ENCODE results near the gene CSH1. TPM values are rescaled to one million over a fixed set of nuclear protein-coding genes. Genes with fewer than 3 reads are reported as not detected.
"Not testable (repeated sequence)": the region's sequence is repeated elsewhere in the genome, so short reads cannot be mapped to it uniquely, and the experiment has no call there.

Gene CSH1
- total and polyA plus RNA-seq, 2 donors (not counting 1 experiment from before 2014, with no cell fraction given): not detected

DNA sequence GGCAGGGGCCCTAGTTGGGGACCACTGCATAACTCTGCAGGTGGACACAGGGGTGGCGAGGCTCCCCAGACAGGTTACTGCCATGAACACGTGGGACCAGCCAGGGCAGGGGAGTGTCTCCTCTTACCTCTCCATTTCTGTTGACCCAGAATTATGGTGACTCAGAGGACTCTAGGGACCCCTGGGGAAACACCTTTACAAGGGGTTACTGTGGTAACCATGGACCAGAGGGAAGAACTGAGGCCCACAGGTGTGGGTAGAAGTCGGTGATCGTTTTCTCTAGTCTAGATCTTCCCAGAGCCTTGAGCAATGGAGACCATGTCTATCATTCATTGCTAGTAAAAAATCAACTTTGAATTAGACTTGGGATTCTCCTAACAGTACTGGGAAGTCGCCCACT is 24.4 kb upstream of the CSH1 start:
- Histone ChIP-seq H3K4me1 (ENCODE audit: control insufficient read depth in 2 of 2, insufficient read depth in 2 of 2, low read length in 2 of 2) (peaks cover 71 to 86% of the 10 kb centered on the region in 2 donors), H3K79me2 (ENCODE audit: control insufficient read depth, insufficient read depth, low read length) (peaks cover 26% of the 10 kb centered on the region), H3K4me3 (ENCODE audit: control extremely low read depth in 1 of 5, extremely low read depth in 1 of 5, insufficient read depth in 1 of 5, low read depth in 2 of 5, low read length in 4 of 5) (peak overlapping the region in 1 of 5 experiments; percentile 9), H3K4me2 (replicated peaks; ENCODE audit: low read depth, low read length, poor library complexity, severe bottlenecking) (peak overlapping the region; percentile 62), H3K27ac (ENCODE audit: low read length in 2 of 2) (peak overlapping the region; percentile 34 to 55)
- not testable (repeated sequence) for H3K9me3 ChIP-seq (ENCODE audit: control extremely low read depth in 1 of 3, control insufficient read depth in 2 of 3, insufficient read depth in 1 of 3, low read length in 2 of 3); H4K20me1 ChIP-seq (ENCODE audit: control insufficient read depth, insufficient read depth, low read length, poor library complexity, severe bottlenecking); H3K36me3 ChIP-seq (replicated peaks in 1 of 2; ENCODE audit: control extremely low read depth in 1 of 2, control insufficient read depth in 1 of 2, extremely low read depth in 1 of 2, insufficient read depth in 2 of 2, low read length in 1 of 2); H3K27me3 Mint-ChIP-seq; H2AFZ ChIP-seq (ENCODE audit: insufficient read depth, low read depth, low read length, poor library complexity, severe bottlenecking); H3K9ac ChIP-seq (ENCODE audit: low read length); H3K27me3 ChIP-seq (replicated peaks in 1 of 4; ENCODE audit: control extremely low read depth in 1 of 4, control insufficient read depth in 3 of 4, insufficient read depth in 4 of 4, low read length in 3 of 4); H3K9me3 Mint-ChIP-seq (ENCODE audit: insufficient read depth)
- WGBS (ENCODE audit: insufficient coverage): 88% methylated on average over 1 of the region's 5 CpGs
- peak; percentile 63 for DNase-seq
- ATAC-seq (ENCODE audit: low read depth): peak; percentile 40
- POLR2A ChIA-PET: interaction anchor here (0.6 to 6.8 kb wide), 6 partner anchors 11 to 100 kb away, joined by 7 to 160 read pairs (median 26); partner anchors contain the start of genes CD79B and ICAM2
- CTCF ChIA-PET: interaction anchor here (1.1 to 26.0 kb wide), 14 partner anchors 10 to 225 kb away, joined by 4 to 834 read pairs (median 16); partner anchors contain the start of genes CD79B, CSHL1 and ICAM2
- H3K4me3 Mint-ChIP-seq: peak overlapping the region; percentile 78
- intact Hi-C loops (cut with micrococcal nuclease): loop anchor here (5.0 kb wide), 1 partner anchor 342 kb away; the partner anchor contains the start of gene TEX2
- H3K4me1 Mint-ChIP-seq: peaks cover 77% of the 10 kb centered on the region
- peak overlapping the region; percentile 90 for H3K27ac Mint-ChIP-seq

DNA sequence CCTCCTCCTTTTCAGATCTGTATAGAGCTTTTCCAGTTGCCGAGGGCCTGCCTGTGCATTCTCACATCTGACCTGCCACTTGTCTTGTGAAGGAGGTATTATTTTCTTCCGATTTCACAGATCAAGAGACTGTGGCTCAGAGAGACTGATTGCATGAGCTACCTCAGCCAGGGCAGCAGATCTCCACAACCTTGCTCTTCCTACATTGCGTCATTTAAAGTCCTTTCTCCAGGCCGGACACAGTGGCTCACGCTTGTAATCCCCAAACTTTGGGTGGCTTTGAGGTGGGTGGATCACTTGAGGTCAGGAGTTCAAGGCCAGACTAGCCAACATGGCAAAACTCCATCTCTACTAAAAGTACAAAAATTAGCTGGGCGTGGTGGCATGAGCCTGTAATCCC is 23.7 kb upstream of the CSH1 start:
- POLR2A ChIA-PET: interaction anchor here (0.6 to 6.8 kb wide), 10 partner anchors 8 to 154 kb away, joined by 3 to 160 read pairs (median 8); partner anchors contain the start of genes CD79B and ICAM2
- peaks cover 70 to 85% of the 10 kb centered on the region in 2 donors for H3K4me1 ChIP-seq (ENCODE audit: control insufficient read depth in 2 of 2, insufficient read depth in 2 of 2, low read length in 2 of 2)
- peaks cover 26% of the 10 kb centered on the region for H3K79me2 ChIP-seq (ENCODE audit: control insufficient read depth, insufficient read depth, low read length)
- 100% methylated on average over 1 of the region's 6 CpGs for WGBS (ENCODE audit: insufficient coverage)
- CTCF ChIA-PET: interaction anchor here (0.7 to 26.0 kb wide), 30 partner anchors 8 to 835 kb away, joined by 3 to 834 read pairs (median 6); partner anchors contain the start of genes CD79B, CSHL1 and ICAM2
- not testable (repeated sequence) for H3K27me3 ChIP-seq (replicated peaks in 1 of 4; ENCODE audit: control extremely low read depth in 1 of 4, control insufficient read depth in 3 of 4, insufficient read depth in 4 of 4, low read length in 3 of 4); H3K9me3 ChIP-seq (ENCODE audit: control extremely low read depth in 1 of 3, control insufficient read depth in 2 of 3, insufficient read depth in 1 of 3, low read length in 2 of 3); H3K4me3 ChIP-seq (ENCODE audit: control extremely low read depth in 1 of 5, extremely low read depth in 1 of 5, insufficient read depth in 1 of 5, low read depth in 2 of 5, low read length in 4 of 5); H3K9ac ChIP-seq (ENCODE audit: low read length); H2AFZ ChIP-seq (ENCODE audit: insufficient read depth, low read depth, low read length, poor library complexity, severe bottlenecking); H3K27me3 Mint-ChIP-seq; ATAC-seq (ENCODE audit: low read depth); H3K9me3 Mint-ChIP-seq (ENCODE audit: insufficient read depth); H3K36me3 ChIP-seq (replicated peaks in 1 of 2; ENCODE audit: control extremely low read depth in 1 of 2, control insufficient read depth in 1 of 2, extremely low read depth in 1 of 2, insufficient read depth in 2 of 2, low read length in 1 of 2); H4K20me1 ChIP-seq (ENCODE audit: control insufficient read depth, insufficient read depth, low read length, poor library complexity, severe bottlenecking)
- peak; percentile 14 for DNase-seq
- H3K27ac Mint-ChIP-seq: peak overlapping the region; percentile 91
- peak overlapping the region; percentile 62 for H3K4me2 ChIP-seq (replicated peaks; ENCODE audit: low read depth, low read length, poor library complexity, severe bottlenecking)
- peaks cover 74% of the 10 kb centered on the region for H3K4me1 Mint-ChIP-seq
- H3K27ac ChIP-seq (ENCODE audit: low read length in 2 of 2): peak overlapping the region in 1 of 2 donors; percentile 34
- peak overlapping the region; percentile 78 for H3K4me3 Mint-ChIP-seq
- intact Hi-C loops (cut with micrococcal nuclease): loop anchor here (5.0 kb wide), 1 partner anchor 342 kb away; the partner anchor contains the start of gene TEX2
